Non-pigmented ciliary epithelial cell (primary cell): ENCODE data around the gene SIGLEC15.

Experiments
- DNase-seq: peaks from one replicate; pipeline ENCODE4 v3.0.0-alpha.2; 2010; ENCODE audit warnings: low read depth

The SIGLEC15 gene

DNA sequence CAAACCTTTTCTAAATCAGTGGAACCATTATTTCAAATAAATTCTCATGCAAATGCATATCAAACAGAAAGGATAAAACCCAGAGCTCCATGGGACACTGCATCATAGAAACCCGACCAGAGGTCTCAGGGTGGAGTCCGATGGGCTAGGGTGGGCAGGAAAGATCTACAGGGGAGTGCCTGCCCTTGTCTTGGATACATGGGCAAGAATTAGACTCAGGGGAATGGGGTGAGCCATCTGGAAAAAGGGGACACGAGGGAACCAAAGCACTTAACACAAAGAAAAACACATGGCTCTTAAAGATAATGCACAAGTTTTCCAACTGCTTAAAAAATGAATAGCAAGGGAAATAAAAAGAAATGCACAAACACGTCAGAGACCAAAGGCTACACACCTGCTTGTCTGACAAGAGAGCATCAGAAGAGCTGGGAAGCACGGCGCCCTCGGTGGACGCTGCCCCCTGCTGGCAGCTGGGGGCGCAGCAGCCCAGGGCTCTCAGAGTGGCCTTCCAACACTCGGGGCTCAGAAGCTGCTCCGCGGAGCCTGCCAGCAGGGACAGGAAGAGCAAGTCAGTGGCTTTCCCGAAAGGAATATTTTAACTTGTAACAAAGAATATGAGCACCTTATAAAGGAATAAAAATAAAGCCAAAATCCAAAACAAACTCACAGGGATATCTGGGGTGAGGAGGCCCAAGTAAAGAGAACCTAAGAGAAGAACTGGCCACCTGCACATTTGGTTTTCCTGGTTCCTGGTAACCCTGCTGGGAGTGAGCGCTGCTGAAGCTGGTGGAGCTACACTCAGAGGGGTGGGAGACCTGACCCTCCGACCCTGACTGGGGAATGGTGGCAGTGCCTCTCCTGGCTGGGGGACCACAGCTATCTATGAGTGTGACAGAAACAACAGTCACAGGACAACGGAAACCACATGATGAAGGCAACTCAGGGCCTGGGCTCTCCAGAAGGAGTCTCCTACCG is 54.5 kb downstream of the SIGLEC15 start:
- no peak for DNase-seq

DNA sequence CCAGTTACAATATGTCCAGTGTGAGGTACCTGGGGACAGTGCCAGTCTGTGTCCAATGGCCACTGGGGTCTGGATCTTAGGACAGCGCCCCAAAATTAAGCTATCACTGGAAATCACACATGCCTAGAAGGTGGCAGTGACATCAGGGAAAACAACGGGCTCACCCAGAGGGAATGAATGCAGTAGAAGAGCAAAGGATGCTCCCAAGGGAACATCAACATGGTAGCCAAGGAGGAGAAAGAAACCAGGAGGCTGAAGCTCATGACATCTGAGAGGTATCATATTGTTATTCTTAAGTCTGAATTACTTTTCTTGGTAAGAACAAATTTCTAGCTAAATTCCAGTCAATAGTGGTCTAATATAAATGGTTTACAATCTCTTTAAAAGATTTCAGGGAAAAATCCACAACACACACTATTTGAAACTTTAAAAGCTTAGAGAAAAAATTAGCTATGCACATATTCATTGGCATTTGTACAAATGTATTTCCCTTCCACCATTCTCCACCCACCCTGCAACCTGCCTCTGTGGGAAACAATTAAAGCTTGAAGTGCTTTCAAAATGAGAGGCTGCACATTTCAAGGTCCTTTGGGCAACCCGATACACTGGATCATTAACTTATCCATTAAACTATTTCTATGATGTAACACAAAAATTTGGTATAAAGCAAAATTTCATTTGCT is 55.5 kb downstream of the SIGLEC15 start:
- no peak for DNase-seq

- no peak for DNase-seq
Observed at GRCh38 chr18:45887585-45887984, 62.1 kb downstream of the SIGLEC15 start.

DNA sequence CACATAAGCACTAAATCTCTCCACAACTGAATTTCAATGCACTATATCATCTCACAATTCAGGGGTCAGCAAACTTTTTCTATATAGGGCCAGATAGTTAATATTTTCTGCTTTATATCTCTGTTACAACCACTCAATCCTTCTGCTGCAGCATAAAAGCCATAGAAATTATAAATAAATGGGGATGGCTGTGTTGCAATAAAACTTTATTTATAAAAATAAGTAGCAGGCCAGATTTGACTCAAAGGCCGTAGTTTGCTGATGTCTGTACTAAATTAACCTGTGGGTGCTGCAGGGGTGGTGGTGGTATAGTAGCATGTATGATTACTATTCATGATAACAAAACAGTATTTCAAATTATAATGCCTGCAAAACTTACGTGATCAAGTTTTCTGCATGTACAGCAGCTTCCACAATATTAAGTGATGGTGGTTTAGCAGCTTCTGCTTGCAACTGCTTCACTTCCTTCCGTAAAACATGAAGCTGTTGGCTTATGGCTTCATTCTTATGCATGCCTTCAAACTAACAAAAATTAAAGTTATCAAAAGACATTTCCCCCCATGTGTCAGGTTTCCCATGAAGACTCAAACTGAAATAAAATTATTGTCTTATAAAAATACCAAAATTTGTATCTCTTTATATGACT is 64.1 kb downstream of the SIGLEC15 start:
- no peak for DNase-seq

- no peak for DNase-seq
Observed at GRCh38 chr18:45890606-45891005, 65.1 kb downstream of the SIGLEC15 start.

- no peak for DNase-seq
Observed at GRCh38 chr18:45891806-45892205, 66.3 kb downstream of the SIGLEC15 start.
